DND-41 (cell line): ENCODE results near the gene SLC34A2.

Experiments used
- EZH2 ChIP-seq: IDR thresholded peaks from 3 replicates; pipeline ENCODE4 v1.6.1; 2012; ENCODE audit warnings: borderline replicate concordance, low read depth, mild to moderate bottlenecking, moderate library complexity, low read length, inconsistent platforms; ENCODE audit not compliant: severe bottlenecking
- TF ChIP-seq, protein P1 (sequence below): IDR thresholded peaks from 2 replicates; pipeline ENCODE4 v1.5.1; 2012; ENCODE audit warnings: borderline replicate concordance, low read length, moderate library complexity, mild to moderate bottlenecking; ENCODE audit not compliant: poor library complexity, severe bottlenecking; ENCODE audit errors: extremely low read depth

DNA sequence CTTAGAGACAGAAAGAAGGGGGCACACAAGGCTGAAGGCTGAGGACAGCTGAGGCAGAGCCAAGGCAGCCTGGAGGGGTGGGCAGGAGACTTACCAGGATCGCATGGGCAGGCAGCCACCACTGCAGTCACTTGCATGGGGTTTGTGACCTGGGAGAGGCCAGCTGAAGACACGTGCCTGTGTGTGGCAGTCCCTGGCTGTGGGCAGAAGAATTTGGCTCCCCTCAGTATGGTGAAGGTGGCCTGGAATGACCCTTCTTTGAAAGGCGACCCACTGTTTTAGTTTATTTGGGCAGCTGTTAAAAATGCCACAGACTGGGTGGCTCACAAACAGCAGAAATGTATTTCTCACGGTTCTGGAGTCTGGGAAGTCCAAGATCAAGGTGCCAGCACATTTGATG, 22.1 kb upstream of the SLC34A2 start:
- TF ChIP-seq, protein P1, sequence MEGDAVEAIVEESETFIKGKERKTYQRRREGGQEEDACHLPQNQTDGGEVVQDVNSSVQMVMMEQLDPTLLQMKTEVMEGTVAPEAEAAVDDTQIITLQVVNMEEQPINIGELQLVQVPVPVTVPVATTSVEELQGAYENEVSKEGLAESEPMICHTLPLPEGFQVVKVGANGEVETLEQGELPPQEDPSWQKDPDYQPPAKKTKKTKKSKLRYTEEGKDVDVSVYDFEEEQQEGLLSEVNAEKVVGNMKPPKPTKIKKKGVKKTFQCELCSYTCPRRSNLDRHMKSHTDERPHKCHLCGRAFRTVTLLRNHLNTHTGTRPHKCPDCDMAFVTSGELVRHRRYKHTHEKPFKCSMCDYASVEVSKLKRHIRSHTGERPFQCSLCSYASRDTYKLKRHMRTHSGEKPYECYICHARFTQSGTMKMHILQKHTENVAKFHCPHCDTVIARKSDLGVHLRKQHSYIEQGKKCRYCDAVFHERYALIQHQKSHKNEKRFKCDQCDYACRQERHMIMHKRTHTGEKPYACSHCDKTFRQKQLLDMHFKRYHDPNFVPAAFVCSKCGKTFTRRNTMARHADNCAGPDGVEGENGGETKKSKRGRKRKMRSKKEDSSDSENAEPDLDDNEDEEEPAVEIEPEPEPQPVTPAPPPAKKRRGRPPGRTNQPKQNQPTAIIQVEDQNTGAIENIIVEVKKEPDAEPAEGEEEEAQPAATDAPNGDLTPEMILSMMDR, result no peak
- TF ChIP-seq EZH2, result no peak
